Breast epithelium (tissue), 3 donors: ENCODE results near the gene PTPRO.

Source experiments
- CTCF ChIP-seq, 3 donors: fragments of 450-650 bp; IDR thresholded peaks; one replicate each; pipeline ENCODE4 v1.5.1; 2016 to 2017; ENCODE audit warnings: antibody characterized with exemption in 3 of 3, mild to moderate bottlenecking in 3 of 3, moderate library complexity in 3 of 3
- POLR2A ChIP-seq: fragments of 450-650 bp; IDR thresholded peaks from one replicate; pipeline ENCODE4 v1.6.1; 2016; ENCODE audit warnings: antibody characterized with exemption, mild to moderate bottlenecking, moderate library complexity

- no peak for TF ChIP-seq CTCF (IDR thresholded peaks at IDR 0.05)
- no peak for TF ChIP-seq POLR2A
Observed at GRCh38 chr12:15634010-15634683, 311.8 kb downstream of the PTPRO start.
